ENCODE data around the gene MAPKAP1. TPM values are rescaled to one million over a fixed set of nuclear protein-coding genes. Genes with fewer than 3 reads are reported as not detected.

The MAPKAP1 gene
- total and polyA plus RNA-seq, 9 of the 15 experiments (the other 6 are each of a cell fraction or from before 2014, with no cell fraction given): 2.6 to 82.1 (median 61.1) TPM

DNA sequence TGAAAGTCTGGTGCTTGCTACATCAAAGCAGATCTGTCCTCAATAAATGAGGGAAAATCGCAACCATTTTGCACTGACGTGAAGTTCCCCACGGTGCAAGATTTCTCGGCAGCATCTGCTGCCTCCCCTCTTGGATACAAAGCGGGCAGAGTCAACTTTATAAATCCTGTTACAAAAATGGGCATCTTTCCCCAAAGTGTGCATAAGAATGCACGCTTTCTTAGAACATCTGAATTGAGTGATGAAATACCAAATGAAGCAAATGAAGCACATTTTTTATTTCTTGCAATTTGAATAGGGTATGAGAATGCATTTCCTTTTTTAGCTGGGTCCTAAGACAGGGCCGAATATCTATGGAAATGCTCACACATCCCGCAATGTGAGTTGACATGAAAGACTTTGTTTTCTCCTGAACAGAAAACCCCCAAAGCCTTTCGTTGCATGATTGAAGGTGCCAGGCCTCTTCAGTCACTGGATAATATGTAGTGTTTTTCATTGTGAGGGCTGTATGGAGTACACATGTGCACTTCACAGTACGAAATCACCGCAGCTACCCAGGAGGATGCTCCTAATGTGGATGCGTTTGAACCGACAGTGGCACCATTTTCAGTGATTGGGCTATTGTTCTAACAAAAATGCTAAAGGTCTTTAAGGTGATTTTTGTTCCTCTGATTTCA lies 19.6 kb upstream of the MAPKAP1 start:
- H3K4me1 ChIP-seq (replicated peaks in 1 of 2; ENCODE audit: control insufficient read depth in 2 of 2, insufficient read depth in 2 of 2, low read length in 2 of 2): no peaks in the 10 kb centered on the region
- ChIA-PET POLR2A (no interaction called here), CTCF (ENCODE audit: low intra/inter-chr PET ratio) (no interaction called here)
- intact Hi-C loops (cut with micrococcal nuclease) (no loop called here), in situ Hi-C loops (cut with MboI) (no loop called here)
- no peak overlapping the region for H3K9ac ChIP-seq (ENCODE audit: insufficient read depth in 1 of 2, low read depth in 2 of 2, low read length in 2 of 2)
- H3K27me3 ChIP-seq (ENCODE audit: control insufficient read depth in 2 of 2, insufficient read depth in 2 of 2, low read length in 2 of 2): peaks cover 20 to 24% of the 10 kb centered on the region in 2 experiments
- no peak overlapping the region for H2AFZ ChIP-seq (ENCODE audit: low read depth, low read length)
- H3K4me2 ChIP-seq (ENCODE audit: insufficient read depth, low read length): no peak overlapping the region
- no peaks in the 10 kb centered on the region for H3K79me2 ChIP-seq (ENCODE audit: control insufficient read depth, insufficient read depth, low read length)
- ATAC-seq: no peak
- WGBS (ENCODE audit: insufficient coverage, low coverage, missing lambda C conversion rate): 8% methylated on average over 13 of the region's 13 CpGs
- no peak for DNase-seq (ENCODE audit: extremely low read depth in 1 of 4, low spot score in 3 of 4)
- H3K9me1 ChIP-seq (ENCODE audit: control insufficient read depth, insufficient read depth, low read length): no peaks in the 10 kb centered on the region
- no peaks in the 10 kb centered on the region for H4K20me1 ChIP-seq (replicated peaks; ENCODE audit: control insufficient read depth, insufficient read depth, low read length)
- H3K9me3 ChIP-seq (replicated peaks; ENCODE audit: control insufficient read depth, insufficient read depth, low read depth, low read length): no peaks in the 10 kb centered on the region
- H3K36me3 ChIP-seq (ENCODE audit: control insufficient read depth, insufficient read depth, low read length): no peaks in the 10 kb centered on the region
- H3K4me3 ChIP-seq: no peak overlapping the region
- FAIRE-seq: no peak
- no peak overlapping the region for H3K27ac ChIP-seq (ENCODE audit: extremely low read depth, low read depth, low read length)
- no TSS peak for BruUV-seq (replicated peaks)
- TF ChIP-seq, protein P1, sequence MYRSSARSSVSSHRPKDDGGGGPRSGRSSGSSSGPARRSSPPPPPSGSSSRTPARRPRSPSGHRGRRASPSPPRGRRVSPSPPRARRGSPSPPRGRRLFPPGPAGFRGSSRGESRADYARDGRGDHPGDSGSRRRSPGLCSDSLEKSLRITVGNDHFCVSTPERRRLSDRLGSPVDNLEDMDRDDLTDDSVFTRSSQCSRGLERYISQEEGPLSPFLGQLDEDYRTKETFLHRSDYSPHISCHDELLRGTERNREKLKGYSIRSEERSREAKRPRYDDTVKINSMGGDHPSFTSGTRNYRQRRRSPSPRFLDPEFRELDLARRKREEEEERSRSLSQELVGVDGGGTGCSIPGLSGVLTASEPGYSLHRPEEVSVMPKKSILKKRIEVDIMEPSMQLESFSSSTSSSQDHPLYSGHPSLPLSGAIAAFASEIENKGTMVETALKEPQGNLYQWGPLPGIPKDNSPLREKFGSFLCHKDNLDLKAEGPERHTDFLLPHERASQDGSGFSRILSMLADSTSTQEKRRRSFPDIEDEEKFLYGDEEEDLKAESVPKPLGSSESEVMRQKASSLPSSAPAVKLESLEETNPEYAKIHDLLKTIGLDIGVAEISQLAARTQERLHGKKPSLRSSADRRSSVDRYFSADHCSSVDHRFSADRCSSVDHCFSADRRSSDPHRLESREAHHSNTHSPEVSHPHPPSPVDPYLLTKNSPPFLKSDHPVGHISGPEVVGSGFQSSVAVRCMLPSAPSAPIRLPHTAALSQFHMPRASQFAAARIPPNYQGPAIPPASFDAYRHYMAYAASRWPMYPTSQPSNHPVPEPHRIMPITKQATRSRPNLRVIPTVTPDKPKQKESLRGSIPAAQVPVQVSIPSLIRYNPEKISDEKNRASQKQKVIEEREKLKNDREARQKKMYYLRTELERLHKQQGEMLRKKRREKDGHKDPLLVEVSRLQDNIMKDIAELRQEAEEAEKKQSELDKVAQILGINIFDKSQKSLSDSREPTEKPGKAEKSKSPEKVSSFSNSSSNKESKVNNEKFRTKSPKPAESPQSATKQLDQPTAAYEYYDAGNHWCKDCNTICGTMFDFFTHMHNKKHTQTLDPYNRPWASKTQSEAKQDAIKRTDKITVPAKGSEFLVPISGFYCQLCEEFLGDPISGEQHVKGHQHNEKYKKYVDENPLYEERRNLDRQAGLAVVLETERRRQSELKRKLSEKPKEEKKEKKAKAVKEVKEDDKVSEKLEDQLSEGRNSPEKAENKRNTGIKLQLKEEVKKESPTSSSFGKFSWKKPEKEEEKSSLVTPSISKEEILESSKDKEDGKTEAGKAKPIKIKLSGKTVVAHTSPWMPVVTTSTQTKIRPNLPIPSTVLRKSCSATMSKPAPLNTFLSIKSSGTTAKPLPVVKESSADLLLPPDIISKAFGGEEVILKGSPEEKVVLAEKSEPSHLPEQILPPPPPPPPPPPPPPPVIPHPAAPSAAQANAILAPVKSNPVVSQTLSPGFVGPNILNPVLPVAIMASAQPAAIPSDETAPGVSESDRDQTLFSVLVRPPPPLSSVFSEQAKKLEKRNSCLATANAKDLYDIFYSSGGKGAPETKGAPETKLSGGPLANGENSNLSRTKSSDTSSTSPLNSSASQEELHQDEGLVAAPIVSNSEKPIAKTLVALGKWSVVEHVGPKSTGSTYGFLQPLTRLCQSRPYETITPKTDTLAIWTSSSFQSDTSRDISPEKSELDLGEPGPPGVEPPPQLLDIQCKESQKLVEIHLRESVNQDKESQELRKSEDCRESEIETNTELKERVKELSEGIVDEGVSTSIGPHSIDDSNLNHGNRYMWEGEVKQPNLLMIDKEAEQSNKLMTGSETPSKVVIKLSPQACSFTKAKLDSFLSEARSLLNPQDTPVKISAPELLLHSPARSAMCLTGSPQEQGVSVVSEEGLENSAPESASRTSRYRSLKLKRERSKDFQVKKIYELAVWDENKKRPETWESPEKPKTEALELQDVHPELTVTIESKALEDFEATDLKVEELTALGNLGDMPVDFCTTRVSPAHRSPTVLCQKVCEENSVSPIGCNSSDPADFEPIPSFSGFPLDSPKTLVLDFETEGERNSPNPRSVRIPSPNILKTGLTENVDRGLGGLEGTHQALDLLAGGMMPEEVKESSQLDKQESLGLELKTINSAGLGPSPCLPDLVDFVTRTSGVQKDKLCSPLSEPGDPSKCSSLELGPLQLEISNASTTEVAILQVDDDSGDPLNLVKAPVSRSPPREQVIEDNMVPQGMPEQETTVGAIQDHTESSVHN (IDR thresholded peaks at IDR 0.05; ENCODE audit: borderline replicate concordance in 1 of 2, low read depth in 1 of 2): no peak
- TF ChIP-seq, protein P2, sequence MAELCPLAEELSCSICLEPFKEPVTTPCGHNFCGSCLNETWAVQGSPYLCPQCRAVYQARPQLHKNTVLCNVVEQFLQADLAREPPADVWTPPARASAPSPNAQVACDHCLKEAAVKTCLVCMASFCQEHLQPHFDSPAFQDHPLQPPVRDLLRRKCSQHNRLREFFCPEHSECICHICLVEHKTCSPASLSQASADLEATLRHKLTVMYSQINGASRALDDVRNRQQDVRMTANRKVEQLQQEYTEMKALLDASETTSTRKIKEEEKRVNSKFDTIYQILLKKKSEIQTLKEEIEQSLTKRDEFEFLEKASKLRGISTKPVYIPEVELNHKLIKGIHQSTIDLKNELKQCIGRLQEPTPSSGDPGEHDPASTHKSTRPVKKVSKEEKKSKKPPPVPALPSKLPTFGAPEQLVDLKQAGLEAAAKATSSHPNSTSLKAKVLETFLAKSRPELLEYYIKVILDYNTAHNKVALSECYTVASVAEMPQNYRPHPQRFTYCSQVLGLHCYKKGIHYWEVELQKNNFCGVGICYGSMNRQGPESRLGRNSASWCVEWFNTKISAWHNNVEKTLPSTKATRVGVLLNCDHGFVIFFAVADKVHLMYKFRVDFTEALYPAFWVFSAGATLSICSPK (IDR thresholded peaks at IDR 0.05; ENCODE audit: borderline replicate concordance): no peak
- TF ChIP-seq ZNF12 (CRISPR knock-in tag; IDR thresholded peaks at IDR 0.05): no peak
- TF ChIP-seq, protein P3, sequence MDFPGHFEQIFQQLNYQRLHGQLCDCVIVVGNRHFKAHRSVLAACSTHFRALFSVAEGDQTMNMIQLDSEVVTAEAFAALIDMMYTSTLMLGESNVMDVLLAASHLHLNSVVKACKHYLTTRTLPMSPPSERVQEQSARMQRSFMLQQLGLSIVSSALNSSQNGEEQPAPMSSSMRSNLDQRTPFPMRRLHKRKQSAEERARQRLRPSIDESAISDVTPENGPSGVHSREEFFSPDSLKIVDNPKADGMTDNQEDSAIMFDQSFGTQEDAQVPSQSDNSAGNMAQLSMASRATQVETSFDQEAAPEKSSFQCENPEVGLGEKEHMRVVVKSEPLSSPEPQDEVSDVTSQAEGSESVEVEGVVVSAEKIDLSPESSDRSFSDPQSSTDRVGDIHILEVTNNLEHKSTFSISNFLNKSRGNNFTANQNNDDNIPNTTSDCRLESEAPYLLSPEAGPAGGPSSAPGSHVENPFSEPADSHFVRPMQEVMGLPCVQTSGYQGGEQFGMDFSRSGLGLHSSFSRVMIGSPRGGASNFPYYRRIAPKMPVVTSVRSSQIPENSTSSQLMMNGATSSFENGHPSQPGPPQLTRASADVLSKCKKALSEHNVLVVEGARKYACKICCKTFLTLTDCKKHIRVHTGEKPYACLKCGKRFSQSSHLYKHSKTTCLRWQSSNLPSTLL (IDR thresholded peaks at IDR 0.05): no peak
- no peak for TF ChIP-seq CHD1 (IDR thresholded peaks at IDR 0.05; ENCODE audit: low read length)
- TF ChIP-seq MXI1 (IDR thresholded peaks at IDR 0.05; ENCODE audit: low read depth, low read length): no peak
- TF ChIP-seq, protein P4, sequence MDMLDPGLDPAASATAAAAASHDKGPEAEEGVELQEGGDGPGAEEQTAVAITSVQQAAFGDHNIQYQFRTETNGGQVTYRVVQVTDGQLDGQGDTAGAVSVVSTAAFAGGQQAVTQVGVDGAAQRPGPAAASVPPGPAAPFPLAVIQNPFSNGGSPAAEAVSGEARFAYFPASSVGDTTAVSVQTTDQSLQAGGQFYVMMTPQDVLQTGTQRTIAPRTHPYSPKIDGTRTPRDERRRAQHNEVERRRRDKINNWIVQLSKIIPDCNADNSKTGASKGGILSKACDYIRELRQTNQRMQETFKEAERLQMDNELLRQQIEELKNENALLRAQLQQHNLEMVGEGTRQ (CRISPR knock-in tag; IDR thresholded peaks at IDR 0.05): no peak
- TF ChIP-seq RFX5 (IDR thresholded peaks at IDR 0.05; ENCODE audit: low read depth, low read length): no peak

Data from K562 (cell line).